Stimulated activated CD4-positive, alpha-beta T cell treated with anti-CD3 and anti-CD28 coated beads, Interleukin-15, amount 100 ng/mL, for 24 hours (primary cell): Measurements from ENCODE around the gene TDG.
A peak's percentile ranks its signal among the peaks of the same experiment; 100 is the strongest.

Experiments used
- DNase-seq: peaks from one replicate; pipeline ENCODE4 v3.0.0-alpha.2; 2020

The TDG gene

DNA sequence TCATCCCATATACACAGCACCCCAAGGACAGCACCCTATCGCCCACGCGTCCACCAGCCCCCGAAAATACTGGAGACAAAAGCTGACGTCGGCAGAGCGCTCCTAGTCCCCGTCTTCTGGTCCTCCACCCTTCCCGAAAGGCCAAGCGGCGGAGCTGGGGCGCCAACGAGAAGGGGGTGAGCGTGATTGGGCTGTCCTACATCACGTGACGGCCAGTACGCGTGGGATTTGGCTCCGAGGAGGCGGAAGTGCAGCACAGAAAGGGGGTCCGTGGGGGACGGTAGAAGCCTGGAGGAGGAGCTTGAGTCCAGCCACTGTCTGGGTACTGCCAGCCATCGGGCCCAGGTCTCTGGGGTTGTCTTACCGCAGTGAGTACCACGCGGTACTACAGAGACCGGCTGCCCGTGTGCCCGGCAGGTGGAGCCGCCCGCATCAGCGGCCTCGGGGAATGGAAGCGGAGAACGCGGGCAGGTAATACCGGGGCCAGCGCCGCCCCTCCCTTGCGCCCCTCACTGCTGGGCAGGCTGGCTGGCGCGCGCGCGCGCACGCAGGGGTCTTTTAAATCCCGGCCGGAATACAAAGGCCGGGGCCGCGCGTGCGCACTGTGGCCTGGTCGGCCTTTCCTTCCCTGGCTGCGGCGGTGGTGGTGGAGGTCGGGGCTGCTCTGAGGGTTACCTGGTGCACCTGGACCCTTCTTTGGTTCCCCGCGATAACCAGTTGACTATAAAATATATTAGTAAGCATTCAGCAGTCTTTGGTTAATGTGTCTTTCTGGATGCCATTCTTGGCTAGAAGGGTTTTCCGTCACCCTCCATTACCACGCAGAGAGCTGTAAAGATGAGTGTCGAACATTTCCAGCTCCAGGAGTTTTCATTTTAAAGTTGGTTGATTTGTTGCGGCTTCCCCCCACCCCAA lies at the start of gene TDG:
Gene TDG (plus strand): TSS at position 283 of the 915 bp plus-strand sequence. CDS start 166 bp downstream, at position 449.
- peak; percentile 98 for DNase-seq

GRCh38 chr12:103917873-103918272 lies 47.8 kb upstream of the TDG start:
- no peak for DNase-seq

GRCh38 chr12:103924761-103925641 lies 40.7 kb upstream of the TDG start:
- DNase-seq: peak; percentile 67

GRCh38 chr12:103928682-103929045 lies 37.0 kb upstream of the TDG start:
- peak; percentile 65 for DNase-seq

GRCh38 chr12:103929046-103929783 lies 36.5 kb upstream of the TDG start:
- peak; percentile 84 for DNase-seq

DNA sequence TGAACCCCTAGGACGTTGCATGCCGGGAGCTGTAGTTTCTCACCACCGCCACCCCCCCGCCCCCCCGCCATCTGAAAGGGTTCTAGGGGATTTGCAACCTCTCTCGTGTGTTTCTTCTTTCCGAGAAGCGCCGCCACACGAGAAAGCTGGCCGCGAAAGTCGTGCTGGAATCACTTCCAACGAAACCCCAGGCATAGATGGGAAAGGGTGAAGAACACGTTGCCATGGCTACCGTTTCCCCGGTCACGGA lies 36.0 kb upstream of the TDG start:
- DNase-seq: no peak

DNA sequence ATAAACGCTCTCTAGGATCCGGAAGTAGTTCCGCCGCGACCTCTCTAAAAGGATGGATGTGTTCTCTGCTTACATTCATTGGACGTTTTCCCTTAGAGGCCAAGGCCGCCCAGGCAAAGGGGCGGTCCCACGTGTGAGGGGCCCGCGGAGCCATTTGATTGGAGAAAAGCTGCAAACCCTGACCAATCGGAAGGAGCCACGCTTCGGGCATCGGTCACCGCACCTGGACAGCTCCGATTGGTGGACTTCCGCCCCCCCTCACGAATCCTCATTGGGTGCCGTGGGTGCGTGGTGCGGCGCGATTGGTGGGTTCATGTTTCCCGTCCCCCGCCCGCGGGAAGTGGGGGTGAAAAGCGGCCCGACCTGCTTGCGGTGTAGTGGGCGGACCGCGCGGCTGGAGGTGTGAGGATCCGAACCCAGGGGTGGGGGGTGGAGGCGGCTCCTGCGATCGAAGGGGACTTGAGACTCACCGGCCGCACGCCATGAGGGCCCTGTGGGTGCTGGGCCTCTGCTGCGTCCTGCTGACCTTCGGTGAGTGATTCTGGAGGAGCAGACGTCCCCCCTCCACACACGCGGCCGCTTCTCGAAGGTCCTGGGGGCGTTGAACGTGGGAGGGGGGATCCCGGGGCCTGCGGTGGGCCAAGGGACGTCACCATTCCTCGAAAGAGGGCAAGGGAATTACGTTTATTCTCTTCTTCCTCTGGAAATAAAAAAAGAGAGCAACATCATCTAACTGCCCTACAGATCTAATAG lies 35.5 kb upstream of the TDG start, which contains the start of gene HSP90B1:
Gene HSP90B1 (plus strand): TSS at position 377 of the 753 bp plus-strand sequence. CDS start 106 bp downstream, at position 483.
- DNase-seq: peak; percentile 99

GRCh38 chr12:103930787-103931735 lies 34.6 kb upstream of the TDG start:
- DNase-seq: peak; percentile 42

GRCh38 chr12:103933237-103933636 lies 32.4 kb upstream of the TDG start:
- DNase-seq: no peak

- DNase-seq: no peak
Observed at GRCh38 chr12:103936679-103937078, 29.0 kb upstream of the TDG start.

DNA sequence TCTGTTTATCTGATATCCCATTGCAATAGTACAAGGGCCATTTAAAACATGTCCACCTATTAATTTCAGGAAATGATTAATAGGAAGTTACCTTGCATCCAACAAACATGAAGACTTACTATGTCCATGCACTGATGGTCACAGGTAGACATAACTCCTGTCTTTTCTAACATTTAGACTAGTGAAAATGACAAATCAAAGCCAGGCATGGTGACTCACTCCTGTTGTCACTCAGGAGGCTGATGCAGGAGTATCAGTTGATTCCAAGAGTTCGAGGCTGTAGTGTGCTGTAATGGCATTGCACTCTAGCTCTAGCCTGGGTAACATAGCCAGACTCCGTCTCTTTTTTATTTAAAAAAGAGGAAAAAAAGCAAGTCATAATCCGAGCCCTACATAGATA lies 20.7 kb upstream of the TDG start:
- no peak for DNase-seq

DNA sequence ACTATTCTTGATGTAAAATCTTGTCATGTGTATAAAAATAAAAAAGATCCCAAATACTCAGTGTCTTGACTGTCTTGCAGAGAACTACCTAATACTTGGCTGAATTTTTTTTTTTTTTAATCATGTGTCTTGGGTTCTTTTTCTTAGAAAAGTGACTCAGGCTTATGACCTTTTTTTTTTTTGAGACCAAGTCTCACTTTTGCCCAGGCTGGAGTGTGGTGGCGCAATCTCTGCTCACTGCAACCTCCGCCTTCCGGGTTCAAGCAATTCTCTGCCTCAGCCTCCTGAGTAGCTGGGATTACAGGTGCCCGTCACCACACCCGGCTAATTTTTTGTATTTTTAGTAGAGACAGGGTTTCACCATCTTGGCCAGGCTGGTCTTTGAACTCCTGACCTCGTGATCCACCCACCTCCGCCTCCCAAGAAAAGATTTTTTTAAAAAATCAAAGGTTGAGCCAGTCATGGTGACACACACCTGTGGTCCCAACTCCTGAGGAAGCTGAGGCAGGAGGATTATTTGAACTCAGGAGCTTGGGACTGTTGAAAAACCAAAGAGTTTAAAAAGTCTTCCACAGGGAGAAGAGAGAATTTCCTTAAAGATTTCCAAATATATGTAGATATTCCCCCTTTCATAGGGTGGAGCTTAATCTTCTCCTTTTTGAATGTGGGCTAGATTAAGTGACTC lies 17.7 kb upstream of the TDG start:
- DNase-seq: no peak

GRCh38 chr12:103948746-103949406 lies 16.8 kb upstream of the TDG start:
- DNase-seq: no peak

GRCh38 chr12:103952497-103952896 lies 13.2 kb upstream of the TDG start:
- DNase-seq: no peak

- no peak for DNase-seq
Observed at GRCh38 chr12:103955811-103956508, 9.7 kb upstream of the TDG start.

DNA sequence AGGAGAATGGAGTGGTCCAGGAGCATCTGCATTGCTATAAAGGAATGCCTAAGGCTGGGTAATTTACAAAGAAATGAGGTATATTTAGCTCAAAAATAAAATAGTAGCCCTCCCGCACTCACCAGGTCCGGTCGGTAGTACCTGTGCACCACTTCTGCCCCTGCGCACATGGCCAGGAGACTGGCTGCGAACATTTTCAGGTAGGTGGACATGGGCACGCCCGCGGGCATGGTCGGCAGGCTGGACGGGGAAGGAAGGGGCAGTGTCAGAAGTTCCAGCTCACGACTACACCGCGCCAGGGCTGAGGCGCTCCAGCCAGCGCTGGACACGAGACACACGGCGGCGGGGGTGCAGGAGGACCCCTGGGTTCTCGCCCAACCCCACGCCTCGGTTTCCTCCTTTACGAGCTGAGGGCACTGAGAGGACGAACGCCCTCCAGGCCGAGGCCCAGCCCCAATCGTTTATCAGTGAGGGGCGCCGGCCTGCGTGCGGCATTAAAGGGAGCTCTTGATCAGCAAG lies 9.1 kb upstream of the TDG start:
- DNase-seq: no peak

DNA sequence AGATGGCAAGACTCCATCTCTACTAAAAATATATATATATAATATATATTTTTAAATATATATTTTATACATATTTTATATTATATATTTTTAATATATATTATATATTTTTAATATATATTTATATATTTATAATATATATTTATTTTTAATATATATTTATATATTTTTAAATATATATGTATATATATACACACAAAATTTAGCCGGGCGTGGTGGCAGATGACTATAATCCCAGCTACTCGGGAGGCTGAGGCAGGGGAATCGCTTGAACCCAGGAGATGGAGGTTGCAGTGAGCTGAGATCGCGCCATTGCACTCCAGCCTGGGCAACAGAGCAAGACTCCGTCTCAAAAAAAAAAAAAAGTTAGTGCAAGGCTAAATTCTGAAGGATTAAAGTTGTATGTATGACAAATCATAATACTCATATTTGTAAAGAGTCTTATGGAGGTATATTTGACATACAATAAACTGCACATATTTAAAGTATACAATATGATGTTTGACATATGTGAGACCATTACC lies 7.7 kb upstream of the TDG start:
- no peak for DNase-seq

DNA sequence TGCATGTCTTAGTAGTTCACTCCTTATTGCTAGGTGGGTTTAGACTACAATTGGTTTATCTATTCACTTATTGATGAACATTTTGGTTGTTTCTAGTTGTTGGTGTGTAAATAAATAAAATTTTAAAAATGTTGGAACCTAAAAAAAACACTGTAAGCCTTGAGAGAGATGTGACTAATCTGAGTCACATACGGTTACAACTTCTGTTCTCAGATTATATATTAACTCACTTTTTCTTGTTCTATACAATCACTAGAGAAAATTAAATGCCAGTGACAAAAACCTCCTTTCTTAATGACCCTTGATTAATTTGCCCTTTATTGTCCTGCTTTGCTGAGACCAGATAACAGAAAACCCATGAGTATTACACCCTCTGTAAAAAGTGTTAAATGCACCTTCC lies 7.1 kb upstream of the TDG start:
- no peak for DNase-seq
